Stimulated activated CD4-positive, alpha-beta T cell treated with anti-CD3 and anti-CD28 coated beads, Interleukin-2, amount 100 ng/mL, for 48 hours (primary cell): ENCODE results near the gene MVD.

ENCODE experiments used
- DNase-seq, 2 donors: peaks; one replicate each; pipeline ENCODE4 v3.0.0-alpha.2; 2020

MVD gene

DNA sequence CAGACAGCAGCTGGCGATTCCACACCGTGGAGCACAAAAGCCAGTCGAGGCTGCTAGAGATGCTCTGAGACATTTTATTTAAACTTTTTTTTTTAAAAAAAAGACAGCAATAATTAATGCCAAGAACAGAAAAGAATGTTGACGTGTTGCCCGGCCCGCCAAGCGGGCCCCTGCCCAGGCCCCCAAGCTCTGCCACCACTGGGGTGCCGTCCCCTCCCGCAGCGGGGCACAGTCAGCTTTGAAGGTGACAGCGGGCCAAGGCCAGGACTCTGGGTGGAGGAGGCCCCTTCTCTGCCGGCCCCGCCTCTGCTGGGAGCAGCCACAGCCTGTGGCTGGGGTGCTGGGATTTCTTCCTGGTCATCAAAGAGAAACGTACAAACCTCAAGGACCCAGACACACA lies 33.5 kb upstream of the MVD start:
- DNase-seq: no peak

DNA sequence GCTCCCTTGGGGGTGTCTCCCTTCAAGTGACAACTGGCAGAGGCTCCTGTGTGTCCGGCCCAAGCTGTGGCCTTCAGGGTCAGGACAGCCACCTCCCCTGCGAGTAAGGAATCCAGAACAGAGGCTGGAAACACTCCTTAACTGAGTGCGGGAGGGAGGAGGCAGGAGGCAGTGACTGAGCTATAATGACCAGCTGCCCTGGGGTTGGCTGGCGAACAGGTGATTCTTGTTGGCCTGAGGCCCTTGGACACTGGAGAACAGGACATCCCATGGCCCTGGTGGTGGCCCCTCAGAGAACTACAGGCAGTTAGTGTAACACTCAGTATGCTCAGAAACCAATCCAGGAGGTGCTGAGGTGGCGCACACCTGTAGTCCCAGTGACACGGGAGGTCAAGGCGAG lies 32.9 kb upstream of the MVD start:
- DNase-seq: no peak

DNA sequence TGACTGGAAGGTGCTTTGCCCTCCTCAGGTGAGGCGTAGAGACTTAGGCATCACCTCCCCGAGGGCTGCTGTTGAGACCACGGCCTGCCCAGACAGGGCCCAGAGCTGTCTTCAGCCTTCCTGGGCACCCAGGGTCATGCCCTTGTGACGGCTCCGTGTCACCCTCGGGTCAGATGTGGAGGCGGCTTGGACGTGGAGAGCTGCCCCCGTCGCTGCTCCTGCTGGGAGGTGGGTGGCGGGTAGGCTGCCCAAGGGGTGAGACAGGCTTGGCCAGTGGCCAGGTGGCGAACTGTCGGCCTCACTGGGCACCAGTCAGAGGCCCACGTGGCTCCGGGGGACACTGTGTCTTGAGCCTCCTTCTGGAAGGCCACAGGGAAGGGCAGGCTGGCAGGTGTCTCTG lies 32.3 kb upstream of the MVD start:
- DNase-seq: no peak

DNA sequence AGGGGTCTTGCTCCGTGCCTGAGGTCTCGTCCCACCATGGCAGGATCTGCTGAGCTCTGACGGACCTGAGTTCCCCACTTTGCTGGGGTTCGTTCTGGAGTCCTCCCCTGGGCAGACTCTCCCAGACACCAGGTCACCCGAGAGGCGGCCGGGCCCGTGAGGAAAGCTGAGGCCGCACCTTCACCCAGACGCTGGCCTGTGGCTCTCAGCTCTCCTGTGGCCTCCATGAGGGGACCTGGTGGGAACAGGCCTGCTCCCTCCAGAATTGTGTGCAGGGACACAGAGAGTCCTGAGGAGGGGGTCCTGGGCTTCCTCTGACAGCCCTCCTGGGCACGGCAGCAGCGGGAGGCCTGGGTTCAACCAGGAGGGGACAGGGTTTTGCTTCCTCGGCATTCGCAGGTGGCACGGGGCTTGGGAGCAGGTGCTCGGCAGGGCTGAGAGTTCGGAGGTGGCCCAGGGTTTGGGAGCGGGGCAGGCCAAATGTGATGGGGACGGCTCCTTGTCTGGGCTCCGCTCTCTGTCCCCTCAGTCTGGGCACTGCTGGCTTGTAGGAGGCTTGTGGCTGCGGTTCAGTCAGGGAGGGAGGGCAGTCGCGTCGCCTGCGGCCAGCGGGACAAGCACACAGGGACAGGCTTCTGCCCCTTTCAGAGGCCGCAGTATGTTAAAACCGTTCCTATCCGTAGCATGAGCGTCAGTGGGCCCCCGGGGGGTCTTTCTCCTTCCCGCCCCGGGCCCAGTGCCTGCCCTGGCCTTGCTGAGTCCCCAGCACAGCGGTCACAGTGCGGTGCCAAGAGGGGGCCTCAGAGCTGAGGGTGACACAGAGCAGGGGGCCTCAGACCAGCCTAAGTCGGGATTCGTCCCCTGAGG lies 31.6 kb upstream of the MVD start:
- DNase-seq: no peak

DNA sequence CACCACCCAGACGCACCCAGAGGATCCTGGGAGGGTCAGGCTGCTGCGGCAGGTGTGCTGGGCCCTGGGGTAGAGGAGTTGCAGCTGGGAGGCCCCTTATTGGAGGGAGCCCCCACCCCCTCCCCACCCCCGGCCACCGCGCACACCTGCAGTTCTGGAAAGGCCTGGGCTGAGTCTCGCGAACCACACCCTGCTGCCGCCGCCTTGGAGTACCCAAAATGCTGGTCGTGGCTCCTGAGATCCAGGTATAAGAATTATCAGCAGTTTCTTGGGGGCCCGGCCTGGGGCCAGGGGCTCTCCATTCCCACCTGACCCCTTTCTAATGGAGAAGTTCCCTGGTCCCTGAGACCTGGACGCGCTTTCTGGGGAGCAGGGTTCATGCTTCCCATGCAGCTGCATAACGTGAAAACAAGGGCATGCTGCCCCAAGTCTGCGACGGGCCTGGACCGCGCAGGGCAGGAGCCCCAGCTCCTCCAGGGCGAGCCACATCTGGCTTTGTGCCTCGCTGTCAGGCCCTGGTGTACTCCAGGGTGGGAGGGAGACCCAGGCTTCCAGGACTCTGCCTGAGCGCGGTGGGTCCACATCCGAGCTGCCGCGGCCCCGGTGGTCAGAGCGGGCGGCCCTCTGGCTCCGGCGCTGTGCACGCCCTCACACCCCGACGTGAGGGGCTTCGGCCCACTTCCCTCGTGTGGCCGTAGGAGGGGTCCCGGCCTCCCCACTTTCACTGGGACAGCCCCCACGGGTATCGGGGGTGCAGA lies 30.7 kb upstream of the MVD start:
- DNase-seq: no peak

DNA sequence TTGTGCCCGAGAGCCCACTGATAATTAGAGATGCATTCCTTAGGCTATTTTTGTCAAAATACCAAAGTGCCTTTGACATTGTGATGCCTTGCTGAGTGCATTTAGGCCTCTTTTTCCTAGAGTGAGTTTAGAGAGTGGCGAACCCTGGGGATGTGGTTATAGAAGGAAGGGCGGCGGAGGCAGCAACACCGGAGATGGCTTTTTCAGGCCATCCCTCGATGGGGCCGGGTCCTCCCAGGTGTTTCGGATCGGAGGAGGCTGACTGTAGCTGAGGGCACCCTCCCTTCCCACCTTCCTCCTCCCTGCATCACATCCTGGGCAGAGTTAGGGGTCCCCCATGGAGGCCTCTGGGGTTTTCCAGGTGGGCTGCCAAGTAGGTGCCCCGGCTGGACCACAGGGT lies 30.0 kb upstream of the MVD start:
- DNase-seq: no peak

DNA sequence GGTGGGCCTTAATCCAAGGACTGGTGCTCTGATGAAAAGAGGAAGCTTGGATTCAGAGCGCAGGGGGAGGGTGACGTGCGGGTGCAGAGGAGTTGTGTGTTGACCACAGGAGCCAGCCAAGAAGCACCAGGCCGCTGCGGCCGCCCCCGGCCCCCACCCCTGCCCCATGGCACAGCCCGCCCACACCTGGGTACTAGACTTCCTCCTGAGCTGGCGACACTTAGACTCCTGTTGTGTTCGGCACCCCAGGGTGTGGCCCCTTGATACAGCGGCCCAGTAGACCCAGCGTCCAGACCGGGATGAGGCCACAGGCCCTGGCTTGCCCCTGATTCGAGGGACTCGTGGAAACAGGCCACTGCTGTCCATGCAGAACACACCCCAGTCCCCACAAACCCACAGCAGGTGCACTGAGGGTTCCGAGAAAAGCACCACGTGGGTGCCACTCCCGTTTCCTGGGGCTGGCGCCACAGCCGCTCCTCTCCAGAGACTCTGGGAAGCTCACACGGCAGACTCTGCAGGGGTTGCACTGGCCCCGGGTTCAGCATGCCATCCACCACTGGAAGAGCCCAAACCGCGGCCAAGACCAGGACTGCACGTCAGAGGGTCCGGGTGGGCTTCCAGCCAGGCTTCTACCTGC lies 29.2 kb upstream of the MVD start:
- DNase-seq: no peak

DNA sequence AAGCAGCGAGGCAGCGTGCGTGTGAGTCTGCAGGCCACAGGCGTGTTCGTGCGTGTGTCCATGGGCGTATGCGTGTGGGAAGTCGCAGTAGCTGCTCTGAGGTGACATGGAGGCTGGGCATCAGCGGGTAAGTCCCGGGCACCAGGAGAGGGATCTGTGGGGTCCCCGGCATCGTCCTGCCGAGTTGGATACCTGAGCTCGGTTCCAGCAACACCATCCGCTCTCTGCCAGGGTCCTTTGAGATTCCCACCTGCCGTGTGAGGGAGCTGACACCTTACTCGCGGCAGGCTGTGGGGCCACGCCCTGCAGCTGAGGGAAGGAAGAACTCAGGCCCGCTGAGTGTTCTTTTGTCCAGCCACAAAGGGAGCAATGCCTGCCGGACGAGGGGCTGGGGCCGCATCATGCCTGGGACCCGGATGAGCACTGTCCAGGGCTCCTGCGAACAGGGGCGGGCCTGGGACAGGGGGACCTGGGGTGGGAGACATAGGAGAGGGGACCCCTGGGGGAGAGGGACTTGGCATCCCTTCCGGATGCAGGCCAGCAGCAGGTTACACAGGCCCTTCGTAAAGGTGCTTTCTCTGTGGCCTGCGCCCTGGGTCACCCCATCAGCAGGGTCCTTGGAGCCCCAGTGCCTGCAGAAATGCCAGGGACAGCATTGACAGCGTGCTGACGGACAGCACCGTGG lies 28.4 kb upstream of the MVD start:
- no peak for DNase-seq

DNA sequence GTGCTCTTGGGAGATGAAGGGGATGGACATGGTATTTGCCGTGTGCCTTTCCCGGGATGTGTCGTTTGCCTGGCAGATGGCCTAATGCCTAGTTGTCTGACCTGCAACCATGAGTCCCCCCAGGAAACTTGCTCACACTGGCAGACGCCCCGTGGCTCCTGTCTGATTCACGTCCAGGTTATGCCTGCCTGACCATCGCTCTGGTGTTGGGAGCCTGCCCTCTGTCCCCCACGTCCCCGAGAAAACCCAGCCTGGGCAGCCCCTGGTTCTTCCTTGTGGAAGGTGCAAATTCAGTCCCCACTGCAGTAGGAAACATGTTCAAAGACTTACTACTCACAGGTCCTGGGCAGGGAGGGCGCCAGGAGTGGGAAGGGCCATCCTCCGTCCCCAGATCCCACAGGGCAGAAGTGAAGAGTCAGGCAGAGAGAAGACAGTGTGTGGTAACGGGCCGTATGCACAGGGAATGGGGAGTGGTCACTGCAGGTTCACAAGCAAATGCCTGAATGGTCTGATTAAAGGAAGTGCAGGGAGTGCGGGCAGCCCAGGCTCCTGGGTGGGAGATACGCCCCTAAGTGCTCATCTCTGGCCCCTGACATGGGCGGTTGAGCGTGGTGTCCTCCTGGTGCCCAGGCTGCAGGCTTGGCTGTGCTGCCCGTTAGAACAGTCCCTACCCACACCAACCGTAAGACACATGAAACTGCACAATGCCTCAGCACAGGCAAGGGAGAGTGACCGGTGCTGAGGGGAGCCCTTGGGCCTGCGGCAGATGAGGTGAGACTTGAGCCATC lies 27.6 kb upstream of the MVD start:
- DNase-seq: no peak

DNA sequence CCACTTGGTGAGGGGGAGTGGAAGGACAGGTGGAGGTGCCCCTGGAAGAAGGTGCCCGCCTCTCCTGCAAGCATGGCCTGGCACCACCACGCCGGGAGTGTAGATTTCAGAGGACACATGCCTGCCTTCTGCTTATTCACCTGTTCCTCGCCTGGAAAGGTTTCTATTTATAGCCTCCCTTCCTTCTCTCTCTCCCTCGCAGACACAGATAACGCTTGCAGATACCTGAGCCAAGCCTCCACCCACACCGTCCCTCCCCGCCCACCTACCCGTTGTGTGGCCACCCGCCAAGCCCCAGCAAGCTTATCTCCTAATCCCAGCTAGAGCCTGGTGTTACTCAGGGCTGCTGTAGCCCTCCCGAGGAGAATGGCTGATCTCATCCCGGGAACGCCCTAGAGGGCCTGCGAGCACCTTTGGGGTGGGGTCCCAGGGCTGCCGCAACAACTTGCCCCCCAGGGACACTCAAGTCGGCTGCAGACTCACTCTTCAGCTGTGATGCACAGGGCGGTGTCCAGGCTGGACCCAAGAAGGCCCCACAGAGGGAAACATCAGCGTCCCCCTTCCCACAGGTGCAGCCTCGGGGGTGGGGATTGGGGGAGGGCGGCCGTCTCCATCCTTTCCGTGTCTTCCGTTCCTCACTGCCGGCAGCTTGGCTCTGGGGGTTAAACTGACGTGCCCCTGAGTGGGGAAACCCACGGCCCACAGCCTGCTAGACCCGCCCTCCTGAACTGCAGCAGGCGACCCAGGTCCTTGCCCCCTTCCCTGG lies 25.3 kb upstream of the MVD start:
- no peak for DNase-seq

DNA sequence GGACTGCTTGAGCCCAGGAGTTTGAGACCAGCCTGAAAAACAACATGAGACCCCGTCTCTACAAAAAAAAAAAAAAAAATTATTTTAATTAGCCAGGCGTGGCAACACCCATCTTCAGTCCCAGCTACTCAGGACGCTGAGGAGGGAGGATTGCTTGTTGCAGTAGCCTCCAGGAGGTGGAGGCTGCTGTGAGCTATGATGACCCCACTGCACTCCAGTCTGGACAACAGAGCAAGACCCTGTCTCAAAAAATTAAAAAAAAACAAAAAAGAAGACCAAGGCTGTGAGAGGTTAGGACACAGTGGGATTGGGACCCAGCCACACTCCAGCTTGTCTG lies 24.8 kb upstream of the MVD start:
- no peak for DNase-seq

DNA sequence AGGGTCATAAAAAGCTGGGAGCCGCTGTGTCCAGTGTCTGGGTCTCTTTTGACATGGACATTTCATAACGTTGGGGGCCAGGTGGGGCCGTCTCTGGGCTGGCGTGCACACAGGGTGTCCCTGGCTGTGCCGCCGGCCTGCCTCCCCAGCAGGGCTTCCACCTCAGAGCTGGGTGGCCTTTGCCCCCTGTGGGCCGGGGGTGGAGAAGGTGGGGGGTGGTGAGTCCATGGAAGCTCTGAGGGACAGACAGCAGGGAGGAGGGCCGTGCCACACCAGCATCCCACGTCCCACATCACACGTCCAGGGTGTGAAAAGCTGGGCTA lies 24.3 kb upstream of the MVD start:
- DNase-seq: no peak

DNA sequence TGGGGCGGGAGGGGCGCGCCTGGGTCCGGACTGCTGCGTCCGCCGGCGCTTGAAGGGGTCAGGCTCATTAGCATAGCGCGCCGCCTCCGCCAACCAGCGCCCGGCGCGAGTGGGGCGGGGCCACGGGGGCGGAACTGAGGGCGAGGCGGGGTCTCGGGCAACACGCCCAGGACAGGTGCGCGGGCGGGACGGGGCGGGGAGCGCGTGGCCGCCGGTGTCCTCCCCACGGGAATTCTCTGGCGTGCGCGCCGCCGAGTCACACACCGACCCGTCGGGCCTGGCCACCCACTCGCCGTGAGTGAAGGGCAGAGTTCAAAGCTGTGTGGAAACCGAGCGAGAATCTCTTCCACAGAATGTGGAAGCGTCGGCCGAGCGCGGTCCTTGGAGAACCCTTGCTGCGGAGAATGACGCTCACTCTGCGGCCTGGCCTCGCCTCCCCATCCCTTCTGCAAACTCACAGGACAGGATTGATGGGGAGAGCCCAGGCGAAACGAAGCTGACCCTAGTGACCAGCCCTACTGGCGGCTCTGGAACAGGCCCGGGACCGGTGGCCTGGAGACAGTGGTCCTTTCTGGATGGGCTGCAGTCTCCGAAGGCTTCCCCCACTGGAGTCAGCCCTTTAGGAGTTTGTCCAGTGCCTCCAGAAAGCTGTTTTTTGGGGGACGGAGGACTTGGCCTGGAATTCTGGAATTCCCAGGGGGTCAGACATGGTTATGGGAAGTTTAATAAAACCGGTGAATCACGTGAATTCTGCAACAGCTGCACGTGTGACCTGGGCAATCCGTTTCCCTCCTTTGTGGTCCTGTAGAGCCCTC lies 23.8 kb upstream of the MVD start, which contains the start of gene SNAI3:
Gene SNAI3, minus strand, starts transcription at position 69 of the 815 bp plus-strand sequence. CDS start 101 bp downstream, outside the sequence.
- DNase-seq: peak; percentile 82 to 88

DNA sequence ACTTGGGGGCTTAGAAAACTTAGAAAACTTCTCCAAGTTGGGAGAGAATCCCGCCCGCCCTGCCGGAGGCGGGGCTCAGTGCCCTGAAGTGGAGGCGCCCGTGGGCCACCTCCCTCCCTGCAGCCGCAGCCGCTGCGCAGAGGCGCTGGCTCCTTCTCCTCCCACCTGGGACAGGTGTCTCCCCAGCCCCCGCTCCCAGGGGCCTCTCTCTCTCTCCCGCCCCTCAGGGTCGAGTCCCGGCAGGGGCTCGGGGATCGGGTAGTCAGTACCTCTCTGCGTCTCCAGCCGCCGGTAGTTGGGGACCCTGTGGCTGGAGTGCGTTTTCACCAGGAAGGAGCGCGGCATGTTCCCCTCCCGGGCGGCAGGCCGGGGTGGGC lies 23.2 kb upstream of the MVD start:
- no peak for DNase-seq

DNA sequence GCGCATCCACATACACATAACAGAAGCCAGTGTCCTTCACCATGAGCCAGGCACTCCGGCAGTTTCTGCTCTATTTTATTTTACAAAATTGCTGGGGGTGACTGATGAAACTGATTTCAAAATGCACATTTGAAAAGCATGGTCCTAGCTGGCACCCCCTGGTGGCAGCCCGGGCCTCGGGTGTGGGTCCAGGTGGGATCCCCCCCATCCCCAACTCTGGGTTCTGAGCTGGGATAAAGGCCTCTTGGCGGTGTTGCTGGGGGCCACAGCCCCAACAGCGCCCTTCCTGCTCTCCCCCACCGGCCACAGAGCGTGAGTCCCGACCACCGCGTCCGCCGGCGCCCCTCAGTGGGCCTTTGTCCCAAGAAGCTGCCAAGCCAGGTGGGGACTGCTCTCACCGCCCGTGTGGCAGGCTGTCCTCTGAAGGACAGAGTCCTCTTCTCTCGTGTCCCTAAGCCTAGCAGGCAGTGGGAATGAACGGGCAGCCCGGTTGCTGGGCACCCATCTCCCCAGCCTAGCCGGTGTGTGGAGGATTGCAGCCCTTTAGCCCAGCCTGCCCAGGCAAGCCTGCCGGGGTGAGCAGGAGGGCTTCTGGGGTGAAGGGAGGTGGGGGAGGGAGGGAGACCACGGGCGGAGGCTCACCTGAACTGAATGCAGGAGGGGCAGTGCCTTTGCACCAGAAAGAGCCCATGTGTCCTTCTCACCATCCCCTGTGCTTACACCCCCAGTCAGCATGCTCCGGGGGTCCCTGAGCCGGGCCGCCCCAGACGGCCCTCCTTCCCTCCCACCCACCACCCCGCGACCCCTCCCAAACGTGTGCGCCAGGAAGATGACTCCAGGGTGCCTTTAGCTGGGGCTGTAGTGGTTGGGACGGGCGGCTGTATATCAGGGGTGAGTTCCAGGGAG lies 22.5 kb upstream of the MVD start:
- no peak for DNase-seq

DNA sequence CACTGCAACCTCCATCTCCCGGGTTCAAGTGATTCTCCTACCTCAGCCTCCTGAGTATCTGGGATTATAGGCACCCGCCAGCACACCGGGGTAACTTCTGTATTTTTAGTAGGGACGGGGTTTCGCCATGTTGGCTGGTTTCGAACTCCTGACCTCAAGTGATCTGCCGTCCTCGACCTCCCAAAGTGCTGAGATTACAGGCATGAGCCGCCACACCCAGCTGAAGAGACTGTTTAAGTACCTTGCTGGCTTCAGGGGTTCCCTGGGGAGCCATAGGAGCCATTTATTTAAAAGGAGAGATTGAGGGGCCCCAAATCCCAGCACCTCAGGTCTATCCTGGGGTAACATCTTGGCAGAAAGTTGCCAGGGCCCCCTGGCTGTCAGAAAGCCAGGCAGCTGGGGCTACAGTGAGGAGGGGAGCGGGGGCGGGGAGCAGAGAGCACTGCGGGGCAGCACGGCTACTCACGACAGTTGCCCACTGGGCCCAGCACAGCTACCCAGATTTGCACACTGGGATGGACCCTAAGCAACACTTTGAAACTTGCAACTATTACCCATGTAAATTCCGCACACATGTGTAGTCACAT lies 21.8 kb upstream of the MVD start:
- DNase-seq: no peak

DNA sequence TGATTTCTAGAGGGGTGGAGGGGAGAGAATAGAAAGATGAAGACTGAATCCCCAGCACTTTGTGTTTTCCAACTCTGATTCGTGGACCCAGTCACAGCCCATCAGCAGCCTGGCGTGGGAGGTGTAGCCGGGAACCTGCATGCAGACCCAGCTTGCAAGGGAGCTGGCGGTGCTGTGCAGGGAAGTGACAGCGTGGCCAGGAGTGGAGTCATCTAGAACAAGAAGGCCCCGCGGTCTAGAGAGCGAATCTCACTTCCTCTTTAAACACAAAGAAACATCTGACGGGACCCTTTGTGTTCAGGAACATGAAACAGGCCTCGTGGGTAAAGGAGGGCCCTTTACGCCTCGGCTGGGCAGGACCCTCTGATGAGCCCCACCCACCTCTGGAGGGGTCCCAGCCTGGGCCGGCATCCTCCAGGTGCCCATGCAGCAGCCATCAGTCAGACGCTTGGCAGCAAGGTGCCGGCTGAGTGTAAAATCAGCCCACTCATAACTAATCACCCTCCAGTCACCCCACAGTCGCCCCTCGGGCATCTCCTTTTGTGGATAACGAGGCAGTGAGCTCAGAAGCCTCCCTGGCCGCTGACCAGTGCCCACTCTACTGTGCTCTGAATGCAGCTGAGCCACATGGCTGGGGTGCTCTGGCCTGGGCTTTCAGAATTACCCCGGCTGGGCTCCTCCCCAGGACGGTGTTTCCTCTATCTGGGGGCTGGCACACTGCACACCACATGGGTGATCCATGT lies 19.0 kb upstream of the MVD start:
- peak; percentile 59 to 70 for DNase-seq

DNA sequence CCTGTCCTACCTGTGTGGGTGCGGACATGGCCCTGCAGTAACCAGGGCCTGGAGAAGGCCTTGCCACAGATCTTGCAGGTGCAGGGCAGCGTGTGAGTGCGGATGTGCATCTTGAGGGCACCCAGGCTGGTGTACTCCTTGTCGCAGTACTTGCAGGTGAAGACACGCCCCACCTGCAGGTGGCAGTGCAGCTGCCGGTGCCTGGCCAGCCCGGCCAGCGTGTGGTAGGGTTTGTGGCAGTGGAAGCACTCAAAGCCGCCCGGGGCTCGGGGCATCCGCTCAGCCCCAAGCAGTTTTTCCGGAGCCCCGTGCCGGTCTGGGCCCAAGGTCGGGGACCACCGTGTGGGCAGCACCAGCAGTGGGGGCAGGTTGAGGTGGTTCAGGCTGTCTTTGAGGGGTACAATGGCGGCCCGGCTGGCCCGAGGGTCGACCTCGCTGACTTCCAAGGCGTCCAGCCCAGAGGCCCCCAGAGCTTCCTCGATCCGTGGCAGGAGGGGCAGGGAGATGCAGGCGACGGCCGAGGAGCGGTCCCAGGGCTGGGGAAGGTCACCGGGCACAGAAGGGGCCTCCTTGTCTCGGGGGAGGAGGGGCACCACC lies 18.3 kb upstream of the MVD start:
- DNase-seq: no peak
